ENCODE results near the gene MAN2A2. TPM values are rescaled to one million over a fixed set of nuclear protein-coding genes. Genes with fewer than 3 reads are reported as not detected.
A peak's percentile ranks its signal among the peaks of the same experiment; 100 is the strongest.

MAN2A2 gene
- total RNA-seq: 11.9 and 15.1 TPM in 2 replicates

DNA sequence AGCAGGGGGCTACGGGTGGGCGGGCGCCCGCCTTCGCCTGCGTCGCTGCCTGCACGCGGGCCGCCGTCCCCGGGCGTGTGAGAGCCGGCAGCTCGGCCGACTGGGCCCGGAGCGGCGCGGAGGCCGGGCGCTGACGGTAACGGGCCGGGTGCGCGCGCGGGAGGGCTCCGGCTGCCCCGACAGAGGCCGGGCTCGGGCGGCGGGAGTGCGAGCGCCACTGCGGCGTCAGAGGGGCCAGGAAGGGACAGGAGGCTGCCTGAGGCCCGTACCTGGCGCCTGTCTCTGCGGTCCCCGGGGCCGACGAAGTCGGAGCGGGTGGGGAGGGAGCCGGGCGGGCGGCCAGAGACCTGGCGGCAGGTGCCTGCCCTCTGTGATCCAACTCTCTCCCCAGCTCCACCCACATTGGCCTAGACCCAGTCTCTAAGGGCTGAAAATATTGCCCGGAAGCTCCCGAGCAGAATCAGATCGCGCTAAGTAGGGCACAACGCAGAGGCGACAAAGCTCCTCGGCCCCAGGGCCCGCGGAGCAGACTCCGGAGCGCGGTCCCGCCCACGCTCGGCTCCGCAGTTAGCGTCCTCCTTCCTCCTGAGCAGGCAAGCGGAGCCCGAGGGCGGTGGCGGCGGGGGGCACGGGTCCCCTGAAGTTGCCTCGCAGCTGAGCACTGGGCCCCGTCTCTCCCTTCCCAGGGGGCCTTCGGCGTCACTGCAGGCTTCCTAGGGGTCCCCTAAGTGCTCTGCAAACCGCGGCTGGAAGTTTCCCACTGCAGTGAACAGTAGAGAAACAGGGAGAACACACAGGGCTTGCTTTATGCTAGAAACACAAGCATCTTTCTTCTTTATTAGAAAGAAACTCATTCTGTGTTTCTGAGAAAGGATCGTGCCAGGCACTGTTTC, at the start of gene MAN2A2:
MAN2A2 (plus strand) TSS at position 463 of the 893 bp plus-strand sequence. CDS start 906 bp downstream, outside the sequence.
- TF ChIP-seq, protein P1, sequence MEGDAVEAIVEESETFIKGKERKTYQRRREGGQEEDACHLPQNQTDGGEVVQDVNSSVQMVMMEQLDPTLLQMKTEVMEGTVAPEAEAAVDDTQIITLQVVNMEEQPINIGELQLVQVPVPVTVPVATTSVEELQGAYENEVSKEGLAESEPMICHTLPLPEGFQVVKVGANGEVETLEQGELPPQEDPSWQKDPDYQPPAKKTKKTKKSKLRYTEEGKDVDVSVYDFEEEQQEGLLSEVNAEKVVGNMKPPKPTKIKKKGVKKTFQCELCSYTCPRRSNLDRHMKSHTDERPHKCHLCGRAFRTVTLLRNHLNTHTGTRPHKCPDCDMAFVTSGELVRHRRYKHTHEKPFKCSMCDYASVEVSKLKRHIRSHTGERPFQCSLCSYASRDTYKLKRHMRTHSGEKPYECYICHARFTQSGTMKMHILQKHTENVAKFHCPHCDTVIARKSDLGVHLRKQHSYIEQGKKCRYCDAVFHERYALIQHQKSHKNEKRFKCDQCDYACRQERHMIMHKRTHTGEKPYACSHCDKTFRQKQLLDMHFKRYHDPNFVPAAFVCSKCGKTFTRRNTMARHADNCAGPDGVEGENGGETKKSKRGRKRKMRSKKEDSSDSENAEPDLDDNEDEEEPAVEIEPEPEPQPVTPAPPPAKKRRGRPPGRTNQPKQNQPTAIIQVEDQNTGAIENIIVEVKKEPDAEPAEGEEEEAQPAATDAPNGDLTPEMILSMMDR (IDR thresholded peaks at IDR 0.05; ENCODE audit: insufficient read depth, low read depth, low read length): no peak
- H3K4me3 ChIP-seq (ENCODE audit: low read depth, low read length): peak within 1 kb of the TSS; percentile 83
- peak; percentile 46 for DNase-seq (ENCODE audit: low read depth)

- TF ChIP-seq, protein P1 (IDR thresholded peaks at IDR 0.05; ENCODE audit: insufficient read depth, low read depth, low read length): no peak
- no peak for DNase-seq (ENCODE audit: low read depth)
- no peak overlapping the region for H3K4me3 ChIP-seq (ENCODE audit: low read depth, low read length)
Measured at GRCh38 chr15:90855139-90855538, 48.0 kb upstream of the MAN2A2 start.

GRCh38 chr15:90857337-90857736, 45.8 kb upstream of the MAN2A2 start:
- TF ChIP-seq, protein P1 (IDR thresholded peaks at IDR 0.05; ENCODE audit: insufficient read depth, low read depth, low read length): no peak
- DNase-seq (ENCODE audit: low read depth): no peak
- no peak overlapping the region for H3K4me3 ChIP-seq (ENCODE audit: low read depth, low read length)

- TF ChIP-seq, protein P1 (IDR thresholded peaks at IDR 0.05; ENCODE audit: insufficient read depth, low read depth, low read length): no peak
- DNase-seq (ENCODE audit: low read depth): no peak
- H3K4me3 ChIP-seq (ENCODE audit: low read depth, low read length): no peak overlapping the region
Measured at GRCh38 chr15:90857883-90858443, 45.1 kb upstream of the MAN2A2 start.

GRCh38 chr15:90859234-90860131, 43.6 kb upstream of the MAN2A2 start:
- H3K4me3 ChIP-seq (ENCODE audit: low read depth, low read length): no peak overlapping the region
- TF ChIP-seq, protein P1 (IDR thresholded peaks at IDR 0.05; ENCODE audit: insufficient read depth, low read depth, low read length): no peak
- DNase-seq (ENCODE audit: low read depth): peak; percentile 59

DNA sequence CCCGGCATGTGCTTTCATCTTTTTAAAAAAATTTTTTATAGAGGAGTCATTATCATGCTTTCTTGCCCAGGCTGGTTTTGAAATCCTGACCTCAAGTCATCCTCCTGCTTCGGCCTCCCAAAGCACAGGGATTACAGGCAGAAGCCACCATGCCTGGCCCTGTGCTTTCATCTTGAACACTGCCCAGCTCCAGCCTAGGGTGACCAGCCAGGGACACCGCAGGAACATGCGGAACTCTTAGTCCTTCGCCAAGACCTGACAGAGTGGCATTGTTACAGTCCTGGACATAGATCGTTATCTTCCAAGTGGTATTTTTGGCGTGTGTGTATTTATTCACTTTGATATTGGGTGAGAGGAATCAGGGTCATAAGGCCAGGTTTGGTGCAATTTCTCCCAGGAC, 42.7 kb upstream of the MAN2A2 start:
- DNase-seq (ENCODE audit: low read depth): no peak
- no peak overlapping the region for H3K4me3 ChIP-seq (ENCODE audit: low read depth, low read length)
- TF ChIP-seq, protein P1 (IDR thresholded peaks at IDR 0.05; ENCODE audit: insufficient read depth, low read depth, low read length): no peak

All from fibroblast of villous mesenchyme (primary cell).